ENCODE data around the gene SEL1L. TPM values are rescaled to one million over a fixed set of nuclear protein-coding genes. Genes with fewer than 3 reads are reported as not detected.

The SEL1L gene
- total RNA-seq, 4 donors from 2014 or later, result 19.0 to 38.3 (median 28.7) TPM

DNA sequence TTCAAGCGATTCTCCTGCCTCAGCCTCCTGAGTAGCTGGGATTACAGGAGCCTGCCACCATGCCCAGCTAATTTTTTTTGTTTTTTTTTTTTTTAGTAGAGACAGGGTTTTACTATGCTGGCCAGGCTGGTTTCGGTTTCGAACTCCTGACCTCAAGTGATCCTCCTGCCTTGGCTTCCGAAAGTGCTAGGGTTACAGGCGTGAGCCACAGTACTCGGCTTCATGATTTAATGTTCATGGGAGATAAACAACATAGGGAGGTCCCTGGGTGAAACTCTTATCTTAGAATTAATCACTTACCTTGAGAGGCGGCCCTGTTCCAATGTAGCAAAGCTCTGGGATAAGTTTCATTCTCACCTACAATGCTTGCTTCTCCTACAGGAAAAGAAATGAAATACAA lies 48.3 kb downstream of the SEL1L start:
- H3K27me3 ChIP-seq, result no peaks in the 10 kb centered on the region
- H3K36me3 ChIP-seq, result peaks cover 3 to 98% (median 13%) of the 10 kb centered on the region in 3 donors
- no peaks in the 10 kb centered on the region for H3K4me1 ChIP-seq
- no peak overlapping the region for H3K4me3 ChIP-seq
- H3K9me3 ChIP-seq, result no peaks in the 10 kb centered on the region
- intact Hi-C loops (cut with DNase I), result no loop called here
- DNase-seq, result no peak
- 84 to 95% methylated on average over 6 to 7 of the region's 7 CpGs for WGBS, 2 donors
- no peak overlapping the region for H3K27ac ChIP-seq
- no peak for TF ChIP-seq POLR2A (IDR thresholded peaks at IDR 0.05)
- TF ChIP-seq, protein P1, sequence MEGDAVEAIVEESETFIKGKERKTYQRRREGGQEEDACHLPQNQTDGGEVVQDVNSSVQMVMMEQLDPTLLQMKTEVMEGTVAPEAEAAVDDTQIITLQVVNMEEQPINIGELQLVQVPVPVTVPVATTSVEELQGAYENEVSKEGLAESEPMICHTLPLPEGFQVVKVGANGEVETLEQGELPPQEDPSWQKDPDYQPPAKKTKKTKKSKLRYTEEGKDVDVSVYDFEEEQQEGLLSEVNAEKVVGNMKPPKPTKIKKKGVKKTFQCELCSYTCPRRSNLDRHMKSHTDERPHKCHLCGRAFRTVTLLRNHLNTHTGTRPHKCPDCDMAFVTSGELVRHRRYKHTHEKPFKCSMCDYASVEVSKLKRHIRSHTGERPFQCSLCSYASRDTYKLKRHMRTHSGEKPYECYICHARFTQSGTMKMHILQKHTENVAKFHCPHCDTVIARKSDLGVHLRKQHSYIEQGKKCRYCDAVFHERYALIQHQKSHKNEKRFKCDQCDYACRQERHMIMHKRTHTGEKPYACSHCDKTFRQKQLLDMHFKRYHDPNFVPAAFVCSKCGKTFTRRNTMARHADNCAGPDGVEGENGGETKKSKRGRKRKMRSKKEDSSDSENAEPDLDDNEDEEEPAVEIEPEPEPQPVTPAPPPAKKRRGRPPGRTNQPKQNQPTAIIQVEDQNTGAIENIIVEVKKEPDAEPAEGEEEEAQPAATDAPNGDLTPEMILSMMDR (IDR thresholded peaks at IDR 0.05), result no peak

DNA sequence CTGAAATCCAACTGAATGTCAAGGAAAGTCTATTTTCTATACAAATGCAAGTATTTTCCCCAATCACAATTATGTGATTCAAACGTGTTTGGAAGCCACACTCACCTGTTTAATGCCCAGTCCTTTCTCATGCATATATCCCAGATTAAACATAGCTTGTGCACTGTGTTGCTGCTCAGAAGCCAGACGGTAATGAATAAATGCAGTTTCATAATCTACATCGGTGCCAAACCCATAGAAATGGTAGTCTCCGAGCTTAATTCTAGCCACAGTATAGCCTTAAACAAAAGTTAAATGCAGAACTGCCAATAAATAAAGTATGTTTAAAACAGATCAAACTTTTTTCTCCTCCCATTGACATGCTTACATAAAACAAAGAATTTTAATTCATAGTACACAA lies 49.5 kb downstream of the SEL1L start:
- TF ChIP-seq POLR2A (IDR thresholded peaks at IDR 0.05), result no peak
- TF ChIP-seq, protein P1 (IDR thresholded peaks at IDR 0.05), result no peak
- no peaks in the 10 kb centered on the region for H3K4me1 ChIP-seq
- no peak overlapping the region for H3K27ac ChIP-seq
- 88 to 90% methylated on average over 4 of the region's 4 CpGs for WGBS, 2 donors
- H3K36me3 ChIP-seq, result peaks cover 3 to 98% (median 13%) of the 10 kb centered on the region in 3 donors
- no peak for DNase-seq
- intact Hi-C loops (cut with DNase I), result no loop called here
- no peak overlapping the region for H3K4me3 ChIP-seq
- no peaks in the 10 kb centered on the region for H3K9me3 ChIP-seq
- H3K27me3 ChIP-seq, result no peaks in the 10 kb centered on the region

DNA sequence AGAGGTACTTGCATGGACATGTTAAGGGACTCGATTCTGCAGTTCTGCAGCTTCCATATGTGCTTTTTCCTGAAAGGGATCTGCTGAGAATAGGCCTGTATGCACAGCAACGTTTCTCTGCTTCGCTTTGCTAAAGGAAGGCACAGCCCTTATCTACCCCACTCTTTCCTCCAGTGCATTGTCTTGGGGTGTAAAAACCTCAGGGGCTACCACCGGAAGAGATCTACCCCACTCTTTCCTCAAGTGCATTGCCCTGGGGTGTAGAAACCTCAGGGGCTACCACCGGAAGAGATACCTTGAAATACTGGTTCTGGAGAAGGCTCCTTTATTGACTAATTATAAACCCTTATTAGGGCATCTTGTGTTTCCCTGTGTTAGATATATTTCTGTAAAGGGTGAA lies 52.9 kb downstream of the SEL1L start:
- Histone ChIP-seq H3K36me3 (peaks cover 0 to 98% (median 17%) of the 10 kb centered on the region in 3 donors), H3K27ac (no peak overlapping the region), H3K27me3 (no peaks in the 10 kb centered on the region), H3K4me3 (no peak overlapping the region), H3K9me3 (no peaks in the 10 kb centered on the region), H3K4me1 (peaks cover 0 to 6% (median 0%) of the 10 kb centered on the region in 3 donors)
- no peak for DNase-seq
- 75 to 91% methylated on average over 5 of the region's 5 CpGs for WGBS, 2 donors
- no peak for TF ChIP-seq POLR2A (IDR thresholded peaks at IDR 0.05)
- TF ChIP-seq, protein P1 (IDR thresholded peaks at IDR 0.05), result no peak
- intact Hi-C loops (cut with DNase I), result no loop called here

DNA sequence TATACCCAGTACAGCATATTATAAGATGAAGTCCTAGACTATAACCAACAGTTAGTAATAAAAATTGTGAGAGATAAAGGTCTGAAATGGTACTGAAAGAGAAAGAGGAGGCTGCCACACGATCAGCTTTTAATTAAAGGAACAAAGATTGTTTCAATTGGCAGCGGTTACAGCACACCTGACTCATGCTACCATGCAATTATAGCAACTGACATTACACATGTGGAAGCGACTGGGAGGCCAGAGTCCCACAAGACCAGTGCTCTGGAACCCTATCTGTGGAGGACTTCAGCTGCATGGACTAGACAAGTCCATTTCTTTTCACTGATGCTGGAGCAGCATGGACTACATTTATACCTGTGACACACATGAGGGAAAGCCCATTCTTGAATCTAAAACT lies 55.2 kb downstream of the SEL1L start:
- TF ChIP-seq, protein P1 (IDR thresholded peaks at IDR 0.05), result no peak
- no peaks in the 10 kb centered on the region for H3K9me3 ChIP-seq
- H3K4me3 ChIP-seq, result no peak overlapping the region
- H3K27me3 ChIP-seq, result no peaks in the 10 kb centered on the region
- 40 to 75% methylated on average over 3 of the region's 3 CpGs for WGBS, 2 donors
- intact Hi-C loops (cut with DNase I), result no loop called here
- no peak overlapping the region for H3K27ac ChIP-seq
- no peak for DNase-seq
- H3K4me1 ChIP-seq, result peaks cover 0 to 15% (median 0%) of the 10 kb centered on the region in 3 donors
- H3K36me3 ChIP-seq, result peaks cover 0 to 89% (median 9%) of the 10 kb centered on the region in 3 donors

DNA sequence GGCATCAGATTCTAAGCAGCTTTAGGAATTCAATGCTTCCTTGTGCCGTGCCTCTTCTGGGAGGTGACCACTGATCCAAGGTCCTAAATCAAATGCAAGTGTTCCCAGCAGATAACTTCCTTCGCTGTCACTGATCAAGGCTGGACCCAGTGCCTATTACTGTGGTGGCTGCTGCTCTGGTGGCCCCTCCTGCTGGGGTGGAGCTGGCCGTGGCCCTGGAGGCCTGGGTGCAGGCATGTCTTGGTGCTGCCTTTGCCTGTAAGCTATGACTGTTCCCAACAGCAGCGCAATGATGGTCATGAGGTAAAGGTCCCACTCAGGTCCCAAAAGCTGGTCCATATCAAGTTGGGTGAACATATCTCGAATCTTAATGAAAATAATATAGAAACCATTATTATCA lies 56.8 kb downstream of the SEL1L start:
- intact Hi-C loops (cut with DNase I), result no loop called here
- no peaks in the 10 kb centered on the region for H3K27me3 ChIP-seq
- H3K36me3 ChIP-seq, result peaks cover 0 to 72% (median 9%) of the 10 kb centered on the region in 3 donors
- peaks cover 0 to 20% (median 3%) of the 10 kb centered on the region in 3 donors for H3K4me1 ChIP-seq
- 90 to 91% methylated on average over 4 to 5 of the region's 5 CpGs for WGBS, 2 donors
- no peaks in the 10 kb centered on the region for H3K9me3 ChIP-seq
- H3K27ac ChIP-seq, result no peak overlapping the region
- no peak for TF ChIP-seq POLR2A (IDR thresholded peaks at IDR 0.05)
- TF ChIP-seq, protein P1 (IDR thresholded peaks at IDR 0.05), result no peak
- no peak for DNase-seq
- no peak overlapping the region for H3K4me3 ChIP-seq
